ENCODE data around the gene VPS37B. TPM values are rescaled to one million over a fixed set of nuclear protein-coding genes. Genes with fewer than 3 reads are reported as not detected.

VPS37B gene
- total and polyA plus RNA-seq, 2 donors (not counting 3 experiments of a cell fraction or from before 2014, with no cell fraction given), result 39.5 to 45.9 TPM

DNA sequence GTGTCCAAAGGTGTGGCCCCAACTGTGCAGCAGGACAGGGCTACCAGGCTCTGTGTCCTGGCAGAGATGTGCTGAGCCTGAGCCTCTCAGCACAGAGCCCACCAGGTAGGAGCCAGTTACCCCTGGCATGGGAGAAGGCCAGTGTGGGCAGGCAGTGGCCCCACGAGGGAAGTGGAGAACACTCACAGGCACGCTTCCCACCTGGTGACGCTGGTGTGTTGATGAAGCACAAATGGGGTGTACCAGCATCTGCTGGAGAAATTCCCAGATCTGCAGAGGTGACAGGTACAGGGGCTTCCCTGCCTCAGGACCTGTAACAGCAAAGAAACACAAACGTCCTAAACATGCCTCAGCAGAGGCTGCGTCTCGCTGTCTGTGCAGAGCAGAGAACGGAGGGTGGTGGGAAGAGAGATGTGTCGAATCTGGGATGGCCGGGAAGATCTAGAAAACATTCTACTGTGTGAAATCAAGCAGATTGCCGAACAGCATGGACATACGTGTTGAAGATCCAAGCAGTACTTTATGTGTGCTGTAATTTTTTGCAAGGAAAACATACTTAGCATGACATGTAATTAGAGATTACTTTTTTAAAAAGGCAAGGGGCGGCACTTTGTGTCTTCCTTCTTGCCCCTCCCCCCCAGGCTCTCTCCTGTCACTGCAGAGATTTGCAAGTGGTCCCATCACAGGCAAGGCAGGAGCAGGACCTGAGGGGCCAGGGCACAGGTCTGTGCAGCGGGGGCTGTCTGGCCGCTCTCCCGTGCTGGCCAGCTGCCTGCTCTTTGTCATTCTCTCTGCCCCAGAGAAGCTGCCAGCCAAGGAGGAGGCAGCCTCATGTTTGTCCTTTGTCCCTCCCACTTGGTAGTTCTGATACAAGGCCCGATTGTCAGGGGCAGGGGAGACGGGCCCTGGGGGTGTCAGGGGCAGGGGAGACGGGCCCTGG is 43.3 kb downstream of the VPS37B start:
- no peak overlapping the region for H3K4me3 ChIP-seq (replicated peaks in 1 of 3; ENCODE audit: insufficient read depth in 1 of 3, low read depth in 1 of 3, low read length in 3 of 3)
- intact Hi-C loops (cut with micrococcal nuclease) (loop anchor here (1.0 to 5.0 kb wide), 2 partner anchors 13 to 60 kb away; no protein-coding TSS in a partner anchor), dilution Hi-C loops (cut with MboI; ENCODE audit: extremely low pct_ligation_motif_present, low sequenced_read_pairs) (no loop called here)
- peak overlapping the region; percentile 44 for H3K9ac ChIP-seq (replicated peaks; ENCODE audit: extremely low read depth, insufficient read depth, low read length)
- no TSS peak for BruUV-seq (replicated peaks)
- no peaks in the 10 kb centered on the region for H4K20me1 ChIP-seq (replicated peaks; ENCODE audit: control insufficient read depth, extremely low read depth, insufficient read depth, low read length)
- peak overlapping the region; percentile 3 for H3K4me2 ChIP-seq (ENCODE audit: insufficient read depth, low read length)
- H3K79me2 ChIP-seq (ENCODE audit: control insufficient read depth, insufficient read depth, low read length), result peaks cover under 1% of the 10 kb centered on the region
- peaks cover 4 to 56% of the 10 kb centered on the region in 2 experiments for H3K36me3 ChIP-seq (ENCODE audit: control insufficient read depth in 2 of 2, extremely low read depth in 1 of 2, insufficient read depth in 2 of 2, low read length in 2 of 2)
- peak overlapping the region; percentile 82 for H3K27ac ChIP-seq (ENCODE audit: insufficient read depth, low read depth, low read length)
- CTCF ChIA-PET, result interaction anchor here (1.0 to 1.9 kb wide), 7 partner anchors 8 to 386 kb away, joined by 3 to 11 read pairs (median 6); partner anchors contain the start of gene HIP1R
- no peaks in the 10 kb centered on the region for H3K9me3 ChIP-seq (replicated peaks; ENCODE audit: control insufficient read depth, insufficient read depth, low read length)
- TF ChIP-seq POLR2A (IDR thresholded peaks at IDR 0.05; ENCODE audit: low read depth, low read length) (no peak), POLR2AphosphoS5 (IDR thresholded peaks at IDR 0.05; ENCODE audit: insufficient read depth, low read depth, low read length) (peak; percentile 20)
- H3K9me1 ChIP-seq (replicated peaks; ENCODE audit: control insufficient read depth, extremely low read depth, insufficient read depth, low read length), result no peaks in the 10 kb centered on the region
- DNase-seq (ENCODE audit: low read depth, low spot score) (peak; percentile 81), FAIRE-seq (no peak)
- H2AFZ ChIP-seq (ENCODE audit: low read depth, low read length), result no peak overlapping the region
- POLR2A ChIA-PET, result interaction anchor here (1.2 kb wide), 1 partner anchor 18 kb away, joined by 3 read pairs; no protein-coding TSS in a partner anchor
- peaks cover 27% of the 10 kb centered on the region for H3K4me1 ChIP-seq (ENCODE audit: control insufficient read depth, extremely low read depth, insufficient read depth, low read length)
- no peaks in the 10 kb centered on the region for H3K27me3 ChIP-seq (ENCODE audit: control insufficient read depth in 2 of 2, insufficient read depth in 2 of 2, low read length in 2 of 2)

DNA sequence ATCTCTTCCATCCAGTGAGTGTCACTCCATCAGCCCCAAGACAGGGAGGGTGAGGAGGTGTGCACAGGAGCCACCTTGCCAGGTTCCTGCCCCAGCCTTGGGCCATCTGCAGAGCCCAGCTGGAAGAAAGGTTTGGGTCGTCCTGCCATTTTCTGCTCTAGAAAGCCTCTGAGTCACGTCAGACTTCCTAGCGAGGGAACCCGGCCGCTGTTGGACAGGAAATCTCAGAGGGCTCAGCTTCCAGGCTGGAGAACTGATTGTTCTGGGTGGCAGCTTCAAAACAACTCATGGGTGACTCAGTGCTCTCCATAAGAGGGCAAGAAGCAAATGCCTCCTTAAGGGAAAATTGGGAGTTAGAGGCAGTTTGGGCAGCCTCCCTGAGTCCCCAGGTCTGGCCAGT is 44.1 kb downstream of the VPS37B start:
- TF ChIP-seq POLR2AphosphoS5 (IDR thresholded peaks at IDR 0.05; ENCODE audit: insufficient read depth, low read depth, low read length), result peak; percentile 94
- TF ChIP-seq, protein P1, sequence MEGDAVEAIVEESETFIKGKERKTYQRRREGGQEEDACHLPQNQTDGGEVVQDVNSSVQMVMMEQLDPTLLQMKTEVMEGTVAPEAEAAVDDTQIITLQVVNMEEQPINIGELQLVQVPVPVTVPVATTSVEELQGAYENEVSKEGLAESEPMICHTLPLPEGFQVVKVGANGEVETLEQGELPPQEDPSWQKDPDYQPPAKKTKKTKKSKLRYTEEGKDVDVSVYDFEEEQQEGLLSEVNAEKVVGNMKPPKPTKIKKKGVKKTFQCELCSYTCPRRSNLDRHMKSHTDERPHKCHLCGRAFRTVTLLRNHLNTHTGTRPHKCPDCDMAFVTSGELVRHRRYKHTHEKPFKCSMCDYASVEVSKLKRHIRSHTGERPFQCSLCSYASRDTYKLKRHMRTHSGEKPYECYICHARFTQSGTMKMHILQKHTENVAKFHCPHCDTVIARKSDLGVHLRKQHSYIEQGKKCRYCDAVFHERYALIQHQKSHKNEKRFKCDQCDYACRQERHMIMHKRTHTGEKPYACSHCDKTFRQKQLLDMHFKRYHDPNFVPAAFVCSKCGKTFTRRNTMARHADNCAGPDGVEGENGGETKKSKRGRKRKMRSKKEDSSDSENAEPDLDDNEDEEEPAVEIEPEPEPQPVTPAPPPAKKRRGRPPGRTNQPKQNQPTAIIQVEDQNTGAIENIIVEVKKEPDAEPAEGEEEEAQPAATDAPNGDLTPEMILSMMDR (IDR thresholded peaks at IDR 0.05; ENCODE audit: extremely low read depth in 1 of 2, insufficient read depth in 1 of 2, low read depth in 1 of 2, low read length in 2 of 2), result no peak
- peak; percentile 66 for TF ChIP-seq JUN (IDR thresholded peaks at IDR 0.05; ENCODE audit: borderline replicate concordance, insufficient read depth, insufficient read length, low read depth)
- peak; percentile 97 for TF ChIP-seq FOS (IDR thresholded peaks at IDR 0.05; ENCODE audit: borderline replicate concordance, insufficient read depth, low read length)
- peak; percentile 44 for TF ChIP-seq POLR2A (IDR thresholded peaks at IDR 0.05; ENCODE audit: low read depth, low read length)
- TF ChIP-seq GATA2 (IDR thresholded peaks at IDR 0.05; ENCODE audit: insufficient read depth, insufficient read length, low read depth, low read length), result peak; percentile 12
- TF ChIP-seq MYC (IDR thresholded peaks at IDR 0.05; ENCODE audit: low read depth, low read length), result no peak
- ChIA-PET CTCF (interaction anchor here (1.0 to 1.5 kb wide), 5 partner anchors 9 to 101 kb away, joined by 4 to 11 read pairs (median 6); partner anchors contain the start of gene HIP1R), POLR2A (interaction anchor here (1.2 kb wide), 1 partner anchor 17 kb away, joined by 3 read pairs; no protein-coding TSS in a partner anchor)
- Histone ChIP-seq H2AFZ (ENCODE audit: low read depth, low read length) (no peak overlapping the region), H3K27me3 (ENCODE audit: control insufficient read depth in 2 of 2, insufficient read depth in 2 of 2, low read length in 2 of 2) (no peaks in the 10 kb centered on the region), H3K36me3 (ENCODE audit: control insufficient read depth in 2 of 2, extremely low read depth in 1 of 2, insufficient read depth in 2 of 2, low read length in 2 of 2) (peaks cover 4 to 51% of the 10 kb centered on the region in 2 experiments), H3K27ac (ENCODE audit: insufficient read depth, low read depth, low read length) (peak overlapping the region; percentile 82), H3K4me2 (ENCODE audit: insufficient read depth, low read length) (peak overlapping the region; percentile 3), H3K4me1 (ENCODE audit: control insufficient read depth, extremely low read depth, insufficient read depth, low read length) (peaks cover 27% of the 10 kb centered on the region), H3K9me1 (replicated peaks; ENCODE audit: control insufficient read depth, extremely low read depth, insufficient read depth, low read length) (no peaks in the 10 kb centered on the region), H3K9ac (replicated peaks; ENCODE audit: extremely low read depth, insufficient read depth, low read length) (peak overlapping the region; percentile 44), H3K79me2 (ENCODE audit: control insufficient read depth, insufficient read depth, low read length) (peaks cover 6% of the 10 kb centered on the region), H3K9me3 (replicated peaks; ENCODE audit: control insufficient read depth, insufficient read depth, low read length) (no peaks in the 10 kb centered on the region), H4K20me1 (replicated peaks; ENCODE audit: control insufficient read depth, extremely low read depth, insufficient read depth, low read length) (no peaks in the 10 kb centered on the region), H3K4me3 (replicated peaks in 1 of 3; ENCODE audit: insufficient read depth in 1 of 3, low read depth in 1 of 3, low read length in 3 of 3) (no peak overlapping the region)
- dilution Hi-C loops (cut with MboI; ENCODE audit: extremely low pct_ligation_motif_present, low sequenced_read_pairs), result no loop called here
- BruUV-seq (replicated peaks), result no TSS peak
- FAIRE-seq, result peak; percentile 100
- DNase-seq (ENCODE audit: low read depth, low spot score), result peak; percentile 97
- intact Hi-C loops (cut with micrococcal nuclease), result loop anchor here (1.0 to 5.0 kb wide), 3 partner anchors 13 to 60 kb away; no protein-coding TSS in a partner anchor
